B cell (primary cell): ENCODE data around the gene ADAMTSL1.

Experiments
- CTCF ChIP-seq: fragments of 200-600 bp; IDR thresholded peaks from one replicate; pipeline ENCODE4 v1.8.0; 2022; ENCODE audit warnings: antibody characterized with exemption, mild to moderate bottlenecking
- EZH2 ChIP-seq: IDR thresholded peaks from 2 replicates; pipeline ENCODE4 v1.6.1; 2012; ENCODE audit warnings: borderline replicate concordance, low read depth, mild to moderate bottlenecking, moderate library complexity, low read length; ENCODE audit not compliant: insufficient read depth, poor library complexity, severe bottlenecking

- TF ChIP-seq CTCF (no peak), EZH2 (no peak)
Observed at GRCh38 chr9:18741945-18742344, 268.0 kb downstream of the ADAMTSL1 start.
